HG02588 (cell line): ENCODE results near the gene LIN7B.

ENCODE experiments used
- ATAC-seq: cut with Tn5 transposase; IDR thresholded peaks from one replicate; pipeline ENCODE4 v1.9.1; 2021; ENCODE audit warnings: mild to moderate bottlenecking, moderate library complexity; ENCODE audit not compliant: unreplicated experiment

Gene LIN7B

DNA sequence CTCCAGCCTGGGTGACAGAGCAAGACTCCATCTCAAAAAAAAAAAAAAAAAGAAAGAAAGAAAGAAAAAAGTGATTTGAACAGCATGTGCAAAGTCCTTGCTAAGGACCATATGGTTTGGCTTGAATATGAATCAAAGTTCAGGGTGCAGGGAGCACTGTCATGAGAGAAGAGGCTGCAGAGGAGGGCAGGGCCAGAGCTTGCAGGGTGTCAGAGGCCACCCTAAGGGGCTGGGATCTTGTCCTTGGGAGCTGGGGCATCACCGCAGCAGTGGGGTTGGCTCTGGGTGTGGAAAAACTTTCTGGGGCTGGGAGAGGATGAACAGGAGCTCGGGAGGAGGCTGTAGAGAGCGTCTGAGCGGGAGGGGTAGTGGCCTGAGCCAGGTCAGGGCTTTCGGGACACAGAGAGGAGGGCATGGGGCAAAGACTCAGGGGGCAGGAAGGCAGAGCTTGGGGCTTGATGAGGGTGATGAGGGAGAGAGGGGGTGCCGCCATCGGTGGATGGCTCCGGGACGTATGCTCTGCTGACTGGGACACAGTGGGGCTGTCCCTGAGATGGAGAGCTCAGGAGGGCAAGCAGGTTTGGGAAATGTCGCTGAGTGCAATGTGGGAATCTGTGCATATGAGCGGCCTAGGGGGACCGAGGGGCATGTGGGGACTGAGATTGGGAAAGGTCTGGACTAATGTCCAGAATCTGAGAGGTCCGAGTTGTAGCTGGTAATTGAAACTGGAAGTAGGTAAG is 46.5 kb downstream of the LIN7B start:
- no peak for ATAC-seq

GRCh38 chr19:49161987-49162386 is 47.8 kb downstream of the LIN7B start:
- no peak for ATAC-seq

DNA sequence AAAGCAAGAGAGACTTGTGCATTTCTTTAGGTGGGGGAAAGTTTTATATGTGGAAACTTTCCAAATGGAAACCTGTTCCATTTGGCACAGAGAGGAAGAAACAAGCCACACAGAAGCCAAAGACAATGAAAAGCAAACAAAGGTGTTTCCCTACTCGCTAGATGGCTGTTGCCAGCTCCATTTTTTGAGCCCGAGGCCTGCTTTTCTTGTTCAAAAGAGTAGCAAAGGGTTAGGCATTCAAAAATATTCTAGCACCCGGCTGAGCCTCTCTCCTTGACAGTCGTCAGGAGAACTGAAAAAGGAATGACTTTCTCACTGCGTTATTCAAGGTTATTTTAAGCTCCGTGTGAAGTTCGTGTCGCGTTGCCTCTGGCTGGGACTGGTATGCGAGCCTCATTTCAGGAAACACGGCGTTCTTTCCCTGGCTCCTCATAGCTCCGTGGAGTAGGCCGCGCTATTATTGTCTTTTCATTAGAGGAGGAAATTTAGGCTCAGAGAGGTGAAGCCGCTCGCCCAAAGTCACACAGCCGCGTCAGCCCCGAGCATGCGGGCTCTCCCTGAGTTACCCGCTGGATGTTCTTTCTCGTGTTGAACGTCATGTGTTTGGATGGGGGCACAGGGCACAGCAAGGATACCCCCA is 51.1 kb downstream of the LIN7B start:
- ATAC-seq: no peak

DNA sequence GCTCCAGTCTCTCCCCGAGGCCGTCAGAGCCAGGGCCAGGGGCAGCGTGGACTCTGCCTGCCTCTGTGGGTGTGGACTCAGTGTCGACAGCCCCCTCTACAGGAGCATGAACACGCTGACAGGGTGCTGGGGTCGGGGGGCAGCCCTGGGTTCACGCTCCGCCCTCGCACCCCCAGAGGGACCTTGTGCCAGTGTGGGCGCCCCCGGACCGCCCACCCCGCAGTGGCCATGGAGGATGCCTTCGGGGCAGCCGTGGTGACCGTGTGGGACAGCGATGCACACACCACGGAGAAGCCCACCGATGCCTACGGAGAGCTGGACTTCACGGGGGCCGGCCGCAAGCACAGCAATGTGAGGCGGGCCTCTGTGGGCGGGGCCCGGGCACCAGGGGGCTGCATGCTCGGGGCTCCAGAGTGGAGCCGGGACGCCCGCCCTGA is 51.7 kb downstream of the LIN7B start:
- no peak for ATAC-seq

DNA sequence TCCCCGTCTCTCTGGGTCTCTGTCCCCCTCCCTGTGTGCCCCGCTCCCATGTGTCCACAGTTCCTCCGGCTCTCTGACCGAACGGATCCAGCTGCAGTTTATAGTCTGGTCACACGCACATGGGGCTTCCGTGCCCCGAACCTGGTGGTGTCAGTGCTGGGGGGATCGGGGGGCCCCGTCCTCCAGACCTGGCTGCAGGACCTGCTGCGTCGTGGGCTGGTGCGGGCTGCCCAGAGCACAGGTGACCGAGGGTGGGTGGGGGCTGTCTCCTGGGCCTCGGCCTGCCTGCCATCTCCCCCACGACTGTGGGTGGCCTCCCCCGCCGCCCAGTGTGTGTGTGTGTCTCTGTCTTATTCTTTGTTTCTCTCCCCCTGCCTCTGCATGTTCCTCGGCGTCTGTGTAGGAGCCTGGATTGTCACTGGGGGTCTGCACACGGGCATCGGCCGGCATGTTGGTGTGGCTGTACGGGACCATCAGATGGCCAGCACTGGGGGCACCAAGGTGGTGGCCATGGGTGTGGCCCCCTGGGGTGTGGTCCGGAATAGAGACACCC is 53.8 kb downstream of the LIN7B start:
- ATAC-seq: no peak
